Activated CD8-positive, alpha-beta memory T cell treated with anti-CD3 and anti-CD28 coated beads, Interleukin-2, amount 50 U/mL, for 24 hours (primary cell): ENCODE measurements around the gene IFT81.
"Not testable (repeated sequence)": the region's sequence is repeated elsewhere in the genome, so short reads cannot be mapped to it uniquely, and the experiment has no call there.

Experiments
- DNase-seq: peaks from one replicate; pipeline ENCODE4 v3.0.0-alpha.2; 2020; ENCODE audit errors: extremely low read depth

IFT81 gene

DNA sequence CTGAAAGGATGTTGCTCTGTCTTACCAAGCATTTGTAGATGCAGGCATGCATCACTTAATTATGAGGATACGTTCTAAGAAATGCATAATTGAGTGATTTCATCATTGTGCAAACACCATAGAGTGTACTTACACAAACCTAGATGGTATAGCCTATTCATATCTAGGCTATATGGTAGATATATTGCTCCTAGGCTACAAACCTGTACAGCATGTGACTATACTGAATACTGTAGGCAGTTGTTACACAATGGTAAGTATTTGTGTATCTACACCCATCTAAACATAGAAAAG, 75.9 kb downstream of the IFT81 start:
- DNase-seq, result no peak

DNA sequence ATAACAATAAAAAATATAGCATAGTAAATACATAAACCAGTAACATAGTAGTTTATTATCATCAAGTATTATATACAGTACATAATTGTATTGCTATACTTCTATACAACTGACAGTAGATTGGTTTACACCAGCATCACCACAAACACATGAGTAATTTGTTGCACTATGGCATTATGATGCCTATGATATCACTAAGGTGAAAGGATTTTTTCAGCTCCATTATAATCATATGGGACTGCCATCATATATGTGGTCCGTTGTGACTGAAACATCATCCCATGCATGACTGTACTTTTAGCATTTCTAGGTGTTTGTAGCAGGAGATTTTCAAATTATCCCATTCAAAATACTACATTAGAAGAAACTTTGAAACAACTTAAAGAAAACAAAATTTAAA, 77.8 kb downstream of the IFT81 start:
- DNase-seq, result no peak

DNA sequence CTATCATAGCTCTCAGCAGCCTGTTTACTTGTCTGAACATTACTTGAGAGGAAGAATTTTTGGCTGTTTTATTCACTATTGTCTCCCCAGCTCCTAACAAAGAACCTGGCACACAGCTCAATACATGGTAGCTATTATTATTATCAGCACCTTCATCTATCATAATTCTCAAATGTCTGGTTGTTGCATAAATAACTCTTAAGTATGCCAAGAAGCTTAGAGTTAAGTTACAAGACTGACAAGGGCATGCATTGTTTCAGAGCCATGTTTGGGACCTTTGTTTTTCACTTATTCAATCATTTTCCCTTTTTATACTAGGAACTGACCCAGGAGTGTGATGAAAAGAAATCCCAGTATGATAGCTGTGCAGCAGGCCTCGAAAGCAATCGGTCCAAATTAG, 79.4 kb downstream of the IFT81 start:
- DNase-seq, result no peak

DNA sequence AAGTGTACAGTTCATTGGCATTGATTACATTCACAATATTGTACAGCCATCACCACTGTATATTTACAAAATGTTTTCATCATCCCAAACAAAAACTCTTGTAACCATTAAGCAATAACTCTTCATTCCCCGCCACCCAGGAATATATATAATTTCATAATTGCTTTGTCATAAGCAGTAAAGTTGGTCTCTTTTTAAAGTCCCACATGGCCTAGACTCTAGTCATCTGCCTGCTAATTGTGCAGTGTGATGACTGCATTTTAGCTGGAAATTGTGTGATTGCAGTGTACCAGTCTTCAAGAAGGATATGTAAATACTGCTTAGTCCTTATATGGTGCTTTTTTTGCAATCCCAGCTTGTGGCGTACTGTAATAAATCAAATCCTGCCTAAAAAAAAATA, 81.8 kb downstream of the IFT81 start:
- no peak for DNase-seq

DNA sequence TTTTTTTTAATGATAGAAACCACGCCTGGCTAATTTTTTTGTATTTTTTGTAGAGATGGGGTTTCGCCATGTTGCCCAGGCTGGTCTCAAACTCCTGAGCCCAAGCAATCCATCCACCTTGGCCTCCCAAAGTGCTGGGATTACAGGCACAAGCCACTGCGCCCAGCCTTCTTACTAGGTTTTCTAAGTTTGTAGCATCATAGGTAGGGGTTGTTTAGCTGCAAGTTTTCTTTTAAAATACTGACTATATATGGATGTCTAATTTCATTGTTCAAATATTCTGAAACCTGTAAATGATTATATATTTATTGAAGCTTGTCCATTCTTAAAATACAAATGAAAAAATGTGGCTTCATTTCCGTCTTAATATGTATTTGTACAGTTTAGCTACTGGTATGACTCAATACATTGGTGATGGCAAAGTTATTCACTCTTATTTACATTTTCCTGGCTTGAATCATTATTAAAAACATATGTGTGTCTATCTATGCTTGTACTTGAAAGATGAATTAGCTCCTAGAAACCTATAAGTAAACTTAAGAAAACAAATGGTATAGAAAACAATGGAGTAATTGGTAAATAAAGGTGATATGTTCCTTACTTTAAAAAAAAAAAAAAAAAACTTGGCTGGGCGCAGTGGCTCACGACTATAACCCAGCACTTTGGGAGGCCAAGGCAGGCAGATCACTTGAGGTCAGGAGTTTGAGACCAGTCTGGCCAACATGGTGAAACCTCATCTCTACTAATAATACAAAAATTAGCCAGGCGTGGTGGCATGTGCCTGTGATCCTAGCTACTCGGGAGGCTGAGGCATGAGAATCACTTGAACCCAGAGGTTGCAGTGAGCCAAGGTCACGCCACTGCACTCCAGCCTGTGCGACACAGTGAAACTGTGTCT, 87.7 kb downstream of the IFT81 start:
- not testable (repeated sequence) for DNase-seq

DNA sequence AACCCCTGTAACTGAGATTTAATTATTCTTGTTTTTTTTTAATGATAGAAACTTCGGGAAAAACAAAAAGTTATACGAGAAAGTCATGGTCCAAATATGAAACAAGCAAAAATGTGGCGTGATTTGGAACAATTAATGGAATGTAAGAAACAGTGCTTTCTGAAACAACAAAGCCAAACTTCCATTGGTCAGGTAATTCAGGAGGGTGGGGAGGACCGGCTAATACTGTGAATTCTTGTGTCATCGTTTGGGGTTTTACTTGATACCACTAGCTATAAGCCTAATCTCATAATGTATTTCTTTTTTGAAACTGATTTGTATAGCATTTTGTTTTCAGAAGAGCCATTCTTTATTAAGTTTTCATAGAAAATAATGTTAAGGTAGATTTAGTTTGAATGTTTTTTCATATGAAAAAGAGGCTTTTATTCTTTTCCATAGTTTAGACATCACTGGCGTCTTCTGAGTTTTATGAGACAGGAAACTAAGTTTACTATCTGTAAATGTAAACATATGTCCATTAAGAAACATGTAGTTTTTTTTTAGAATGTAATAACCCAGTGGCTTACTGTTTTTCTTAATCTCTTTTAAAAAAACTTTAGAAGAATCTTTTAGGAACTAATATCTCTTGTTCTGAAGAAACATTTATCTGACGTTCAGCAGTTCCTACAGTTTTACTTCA, 94.0 kb downstream of the IFT81 start:
- DNase-seq, result no peak

DNA sequence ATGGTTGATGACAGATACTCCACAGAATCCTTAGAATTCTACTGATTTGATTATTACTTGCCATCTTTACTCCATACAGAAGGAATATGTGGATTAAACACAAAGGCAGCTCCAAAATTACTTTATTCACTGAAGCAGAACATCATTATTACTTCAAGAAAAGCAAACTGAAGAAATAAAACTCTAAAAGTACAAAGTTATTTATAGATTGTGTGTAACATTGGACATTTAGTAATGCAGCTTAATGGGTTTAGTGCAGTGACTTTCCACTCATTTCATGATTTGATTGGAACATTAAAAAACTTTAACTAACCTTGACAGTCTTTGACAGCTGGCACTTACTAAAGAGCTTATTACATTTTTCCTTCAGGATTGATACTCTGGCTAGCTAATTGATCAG, 97.9 kb downstream of the IFT81 start:
- DNase-seq, result no peak

DNA sequence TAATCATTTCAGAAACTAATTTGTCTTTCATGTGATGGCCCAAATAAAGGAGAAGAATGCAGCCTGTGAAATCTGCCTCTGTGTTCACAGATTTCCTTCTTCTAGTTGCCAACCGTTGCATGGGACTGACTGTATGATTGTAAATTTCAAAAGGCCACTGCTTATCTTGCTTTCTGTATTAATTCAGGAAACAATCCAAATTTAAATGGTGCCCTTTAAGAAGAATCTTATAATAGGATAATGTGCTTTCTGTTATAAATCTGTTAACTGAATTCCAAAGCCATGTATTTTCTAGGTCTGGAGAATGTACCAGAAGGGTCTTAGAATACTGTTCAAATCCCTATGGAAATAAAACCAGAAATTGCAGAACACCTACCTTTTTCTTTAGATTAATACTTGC, 98.3 kb downstream of the IFT81 start:
- no peak for DNase-seq

DNA sequence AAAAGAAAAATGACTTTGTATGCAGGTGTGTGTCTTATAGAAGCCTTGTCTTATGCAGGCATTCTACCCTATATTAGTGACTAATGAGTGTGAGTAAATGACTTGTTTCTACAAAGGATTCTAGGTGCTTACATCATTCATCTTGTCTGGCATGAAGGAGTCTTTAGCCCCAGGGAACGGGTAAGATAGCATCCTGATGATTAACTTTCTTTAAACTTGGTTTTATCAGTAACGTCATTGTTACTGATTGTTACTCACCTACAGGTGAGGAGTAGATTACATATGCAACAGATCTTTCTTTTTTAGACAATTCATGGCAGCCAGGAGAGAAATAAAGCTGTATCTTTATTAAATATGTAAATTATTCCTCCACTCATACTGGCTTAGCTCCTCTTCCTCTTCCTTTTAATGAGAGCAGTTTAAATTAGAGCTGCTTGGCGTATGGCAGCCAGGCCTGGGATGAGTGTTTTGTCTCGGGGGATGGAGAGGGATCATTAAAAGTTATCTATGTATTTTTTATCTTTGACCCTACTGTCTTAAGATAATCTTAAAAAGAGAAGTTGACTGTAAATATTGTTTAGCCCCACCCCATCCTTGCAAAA, 99.7 kb downstream of the IFT81 start:
- no peak for DNase-seq

DNA sequence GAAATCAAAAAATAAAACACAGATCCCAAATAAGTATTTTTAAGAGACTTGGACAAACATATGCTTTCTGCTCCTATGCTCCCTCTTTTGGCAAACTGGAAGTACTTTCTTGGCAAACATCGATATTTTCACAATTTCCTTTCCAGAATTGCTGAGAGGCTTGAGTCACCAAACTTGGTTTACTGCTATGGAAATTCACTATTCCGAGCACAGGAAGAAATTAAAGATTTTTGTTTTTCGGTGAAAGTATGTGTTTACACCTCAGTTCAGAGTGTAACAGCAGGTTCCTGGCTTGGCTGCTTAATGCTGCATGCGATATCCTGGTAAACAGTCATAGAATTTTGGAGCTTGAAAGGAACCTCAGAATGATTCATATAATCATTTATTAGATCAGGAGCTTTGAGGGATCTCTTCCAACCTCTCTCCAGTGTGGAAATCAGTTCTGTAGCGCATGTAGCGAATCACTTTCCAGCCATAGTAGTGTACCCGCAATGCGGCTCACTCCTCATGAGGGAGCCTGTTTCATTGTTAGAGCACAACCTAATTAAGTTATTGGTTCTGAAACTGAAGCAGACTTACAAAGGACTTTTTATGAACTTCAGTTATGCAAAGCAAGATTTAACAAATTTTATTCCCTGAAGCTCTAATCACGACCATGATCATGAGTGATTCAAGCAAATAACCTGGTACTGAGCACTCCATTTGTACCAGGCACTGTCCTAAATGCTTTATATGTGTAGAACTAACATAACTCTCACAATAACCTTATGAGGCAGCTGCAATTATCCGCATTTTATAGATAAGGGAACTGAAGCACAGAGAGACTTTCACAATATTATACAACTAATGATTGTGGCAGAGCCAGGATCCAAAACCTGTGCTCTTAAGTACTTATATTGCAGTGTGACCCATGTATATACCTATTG, 100.5 kb downstream of the IFT81 start:
- DNase-seq, result no peak

DNA sequence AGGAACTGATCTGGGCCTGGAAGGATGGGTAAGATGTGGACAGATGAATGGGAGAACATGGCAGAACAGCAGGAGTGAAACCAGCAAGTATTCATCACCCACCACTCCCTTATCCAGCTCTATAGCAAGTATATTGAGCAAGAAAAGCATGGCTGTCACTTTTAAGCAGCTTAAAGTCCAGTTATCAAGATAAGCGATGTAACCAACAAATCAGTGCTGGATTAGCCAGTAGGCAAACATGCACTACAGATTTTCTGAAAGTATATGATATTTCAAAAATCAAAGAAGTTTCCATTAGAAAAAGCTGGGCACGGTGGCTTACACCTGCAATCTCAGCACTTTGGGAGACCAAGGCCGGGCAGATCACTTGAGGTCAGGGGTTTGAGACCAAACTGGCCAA, 103.0 kb downstream of the IFT81 start:
- no peak for DNase-seq

DNA sequence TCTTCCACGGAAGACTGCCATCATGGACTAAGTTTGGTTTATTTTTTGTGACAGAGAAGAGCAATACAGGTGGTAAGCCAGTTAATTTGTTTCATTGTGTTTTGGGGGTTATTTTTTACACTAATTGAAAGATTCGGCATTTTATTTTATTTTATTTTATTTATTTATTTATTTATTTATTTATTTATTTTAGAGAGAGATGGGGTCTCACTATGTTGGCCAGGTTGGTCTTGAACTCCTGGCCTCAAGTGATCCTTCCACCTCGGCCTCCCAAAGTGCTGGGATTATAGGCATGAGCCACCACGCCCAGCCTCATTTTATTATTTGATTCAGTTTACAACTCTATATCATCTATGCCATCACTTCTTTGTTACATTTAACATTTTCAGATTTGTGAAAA, 104.2 kb downstream of the IFT81 start:
- not testable (repeated sequence) for DNase-seq

DNA sequence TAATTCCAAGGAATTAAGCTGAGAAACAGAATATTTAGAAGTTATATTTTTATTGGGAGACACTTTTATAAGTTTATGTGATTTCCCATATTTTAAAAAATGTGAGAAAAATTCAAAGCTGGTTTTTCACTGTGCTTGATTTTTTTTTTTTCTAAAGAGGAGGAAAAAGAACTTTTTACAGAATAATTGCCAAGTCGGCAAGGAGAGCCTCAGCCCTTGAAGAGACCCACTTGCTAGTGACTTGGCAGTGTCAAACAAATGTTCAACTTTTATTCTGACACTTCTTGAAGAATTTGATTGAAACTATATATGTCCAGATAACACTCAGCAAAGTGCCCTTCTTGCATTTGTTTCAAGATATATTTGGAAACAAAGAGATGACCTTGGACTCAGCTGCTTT, 104.6 kb downstream of the IFT81 start:
- DNase-seq, result no peak

DNA sequence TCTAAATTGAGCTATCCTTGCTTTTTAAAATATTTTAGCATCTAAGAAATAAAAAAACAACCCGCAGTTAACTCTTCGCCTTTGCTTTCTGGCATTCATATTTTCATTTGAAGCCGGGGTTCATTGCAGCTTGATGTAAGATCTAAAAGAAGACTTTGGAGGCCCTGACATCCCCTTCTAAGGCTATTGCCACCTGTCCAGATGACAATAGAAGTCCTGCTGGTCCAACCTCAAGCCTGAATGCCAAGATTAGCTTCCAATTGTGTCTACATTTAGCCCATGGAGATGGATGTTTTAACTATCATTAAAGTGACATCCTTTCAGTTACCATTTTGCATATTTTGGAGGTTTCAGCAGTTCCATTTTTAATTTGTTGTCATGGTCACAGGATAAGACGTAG, 105.3 kb downstream of the IFT81 start:
- no peak for DNase-seq

DNA sequence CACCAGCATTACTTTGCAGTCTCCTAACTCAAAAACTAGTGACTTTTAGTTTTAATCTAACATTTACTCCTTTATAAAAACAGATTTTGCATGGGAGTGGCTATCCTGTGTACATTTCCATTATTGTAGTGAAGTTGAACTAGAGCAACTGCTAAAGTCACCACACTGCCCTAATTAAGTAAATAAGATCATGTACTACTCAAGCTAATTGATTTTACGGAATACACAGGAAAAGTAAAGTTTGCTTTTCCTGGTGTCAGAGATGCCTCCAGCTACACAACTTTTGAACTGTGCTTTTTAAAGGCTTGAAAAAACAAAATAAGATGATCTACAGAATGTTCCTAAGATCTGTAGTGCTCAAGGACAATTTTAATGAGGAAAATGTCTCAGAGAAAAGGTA, 106.5 kb downstream of the IFT81 start:
- DNase-seq, result no peak

DNA sequence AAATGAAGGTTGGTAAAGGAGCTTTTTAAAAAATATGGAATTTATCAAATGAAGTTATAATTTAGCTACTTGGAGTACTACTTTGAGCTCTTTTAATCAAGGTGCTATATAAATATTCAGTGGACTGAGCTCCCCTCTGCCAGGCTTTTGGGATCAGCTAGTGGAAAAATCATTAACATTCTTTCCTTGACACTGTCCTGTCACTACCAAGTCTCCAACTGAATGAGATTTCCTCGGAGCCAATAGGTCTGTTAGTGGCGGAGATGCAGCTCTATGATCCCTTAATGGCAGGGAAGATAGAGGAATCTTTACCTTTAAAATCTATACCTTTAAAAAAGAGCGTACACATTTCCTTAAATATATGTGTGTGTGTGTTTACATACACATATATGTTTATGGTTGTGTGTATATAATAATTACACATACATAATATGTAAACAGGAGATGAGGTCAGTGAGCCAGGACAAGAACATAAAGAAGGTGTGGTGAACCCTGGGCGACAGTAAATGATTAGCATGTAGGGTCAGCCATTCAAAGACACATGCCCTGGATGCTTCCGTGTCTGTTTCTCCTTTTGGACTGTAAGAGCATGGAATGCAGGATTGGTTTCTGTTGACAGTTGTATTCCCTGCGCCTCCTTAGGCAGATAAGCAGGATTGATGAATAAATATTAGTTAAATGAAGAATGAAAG, 109.2 kb downstream of the IFT81 start:
- DNase-seq, result no peak

DNA sequence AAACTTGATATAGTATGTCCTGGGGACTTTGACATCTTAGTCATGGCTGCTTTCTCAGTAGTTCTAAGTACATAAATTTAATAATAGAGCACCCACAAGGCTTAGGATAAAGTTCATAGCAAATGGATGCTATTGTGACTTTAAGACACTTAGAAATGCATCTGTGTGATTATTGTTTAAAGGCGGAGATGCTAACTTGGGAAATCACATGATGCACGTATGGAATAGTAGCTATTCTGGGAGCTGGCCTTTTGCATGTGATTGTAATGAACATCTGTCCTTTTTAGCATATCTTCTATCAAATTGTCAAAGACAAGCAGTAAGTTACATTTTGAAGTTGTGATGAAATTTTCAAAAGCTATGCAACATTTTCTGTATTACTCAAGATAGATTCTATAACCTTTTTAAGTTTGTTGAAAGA, 110.2 kb downstream of the IFT81 start:
- no peak for DNase-seq

DNA sequence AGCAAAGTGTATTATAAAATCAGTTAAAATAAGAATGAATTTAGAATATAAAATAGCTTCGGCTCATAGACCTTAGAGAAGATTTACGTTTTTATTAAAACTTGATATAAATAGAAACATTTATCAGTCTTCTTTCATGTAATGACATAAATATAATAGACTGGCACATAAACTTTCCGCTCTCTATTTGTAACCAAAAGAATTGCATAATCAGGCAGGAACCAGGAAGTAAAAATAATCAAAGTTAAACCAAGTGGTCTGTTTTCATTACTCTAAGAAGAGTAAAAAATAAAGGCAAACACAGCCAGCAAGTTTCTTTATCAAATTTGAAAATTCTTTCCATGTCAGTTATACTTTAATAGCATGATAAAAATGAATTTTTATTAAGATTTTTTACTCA, 110.6 kb downstream of the IFT81 start:
- DNase-seq, result no peak

DNA sequence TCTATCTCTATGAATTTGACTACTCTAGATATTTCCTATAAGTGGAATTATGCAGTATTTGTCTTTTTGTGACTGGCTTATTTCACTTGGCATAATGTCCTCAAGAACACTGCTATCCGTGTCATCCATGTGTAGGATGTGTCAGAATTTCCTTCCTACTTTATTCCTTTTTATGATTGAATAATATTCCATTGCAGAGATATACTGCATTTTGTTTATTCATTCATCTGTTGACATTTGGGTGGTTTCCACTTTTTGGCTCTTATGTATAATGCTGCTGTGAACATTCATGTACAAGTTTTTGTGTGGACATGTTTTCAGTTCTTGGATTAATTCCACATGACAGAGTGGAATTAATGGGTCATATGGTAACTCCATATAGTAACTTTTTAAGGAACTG, 111.2 kb downstream of the IFT81 start:
- no peak for DNase-seq

DNA sequence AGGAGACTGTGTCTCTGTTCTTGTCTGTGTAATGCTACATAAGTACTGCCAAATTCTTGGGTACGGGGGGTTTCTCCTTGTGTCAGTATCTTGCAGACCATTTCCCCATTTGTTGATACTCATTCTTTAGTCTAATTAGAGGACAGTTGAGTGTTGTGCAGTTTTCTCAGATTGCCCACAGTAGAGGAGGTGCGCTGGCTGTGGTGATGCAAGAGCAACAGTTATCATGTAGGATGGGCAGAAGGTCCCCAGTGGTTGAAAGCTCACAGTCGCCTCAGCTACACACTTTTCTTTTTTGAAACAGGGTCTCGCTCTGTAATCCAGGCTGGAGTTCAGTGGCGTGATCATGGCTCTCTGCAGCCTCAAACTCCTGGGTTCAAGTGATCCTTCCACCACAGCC, 119.1 kb downstream of the IFT81 start:
- no peak for DNase-seq

DNA sequence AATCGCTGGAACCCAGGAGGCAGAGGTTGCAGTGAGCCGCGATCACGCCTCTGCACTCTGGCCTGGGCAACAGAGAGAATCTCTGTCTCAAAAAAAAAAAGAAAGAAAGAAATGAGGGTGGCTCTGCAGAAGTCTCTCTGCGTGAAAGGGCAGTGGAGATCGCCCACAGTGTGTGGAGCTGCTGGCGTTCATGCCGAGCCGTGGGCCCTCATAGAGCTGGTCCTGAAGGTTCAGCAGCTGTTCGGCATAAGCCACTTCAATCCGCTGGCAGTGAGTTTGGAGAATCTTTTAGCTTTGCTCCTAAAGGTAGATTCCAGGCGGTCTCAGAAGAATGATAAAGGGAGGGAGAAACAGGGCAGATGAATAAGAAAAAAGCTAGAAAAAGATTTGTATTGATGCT, 120.2 kb downstream of the IFT81 start:
- DNase-seq, result no peak

DNA sequence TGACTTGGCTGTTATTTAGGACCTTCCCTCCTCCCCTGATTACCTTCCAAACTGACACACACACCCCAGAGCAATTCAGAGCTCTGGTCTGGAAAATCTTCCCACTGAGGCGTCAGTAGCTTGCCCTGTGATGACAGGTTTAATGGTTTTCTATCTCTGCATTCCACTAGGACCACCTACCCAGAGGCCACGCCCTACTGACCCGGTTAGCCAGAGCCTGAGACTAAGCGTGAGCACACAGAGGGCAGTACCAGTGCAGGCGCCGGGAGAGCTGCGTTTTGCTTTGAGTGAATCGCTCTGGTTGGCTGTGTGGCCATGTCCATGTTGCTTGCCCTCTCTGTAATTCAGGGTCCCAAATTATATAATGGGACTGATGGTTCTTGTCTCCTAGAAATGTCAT, 120.7 kb downstream of the IFT81 start:
- no peak for DNase-seq
